Measurements from ENCODE around the gene FAM151A.

DNA sequence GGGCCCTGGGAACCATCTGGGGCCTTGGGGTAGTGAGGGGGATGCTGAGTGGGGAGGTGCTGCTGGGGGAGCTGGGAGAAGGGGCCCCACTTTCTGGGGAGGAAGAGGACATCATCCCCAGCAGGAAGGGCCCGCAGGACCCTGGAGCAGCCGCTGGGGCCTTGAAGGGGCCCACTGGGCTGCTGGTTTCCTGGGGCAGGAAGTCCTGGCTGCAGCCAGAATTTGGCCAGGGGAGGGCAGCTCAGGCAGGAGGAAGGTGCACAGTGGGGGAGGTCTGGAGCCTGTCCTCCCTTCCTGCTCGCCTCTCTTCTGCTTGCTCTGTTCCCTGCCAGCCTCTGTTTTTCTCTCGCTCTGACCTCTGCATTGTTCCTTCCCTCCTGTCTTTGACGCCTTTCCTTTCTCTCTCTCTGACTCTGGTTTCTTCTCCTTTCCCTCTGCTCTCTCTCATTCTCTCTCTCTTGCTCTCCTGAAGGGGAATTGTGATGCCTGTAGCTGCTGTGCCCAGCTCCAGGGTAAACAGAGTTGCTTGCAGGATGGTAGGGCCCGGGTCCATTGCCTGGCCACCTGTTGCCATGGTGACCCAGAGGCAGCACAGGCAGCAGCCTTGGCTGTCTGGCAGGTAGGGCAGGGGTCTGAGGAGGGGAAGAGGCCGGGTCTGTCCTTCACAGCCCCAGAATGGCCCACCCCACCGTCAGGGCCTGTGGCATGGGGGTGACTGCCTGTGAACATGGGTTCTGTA is 51.4 kb downstream of the FAM151A start:
- TF ChIP-seq ZBTB7A (IDR thresholded peaks at IDR 0.05; ENCODE audit: low read depth) (no peak), TAF1 (IDR thresholded peaks at IDR 0.05; ENCODE audit: low read depth) (no peak), EP300 (IDR thresholded peaks at IDR 0.05; ENCODE audit: borderline replicate concordance) (no peak)
